PC-9 (cell line): ENCODE measurements around the gene KCNJ6.

Experiments
- EZH2 ChIP-seq: fragments of 200-600 bp; sonication (generic); IDR thresholded peaks from 2 replicates; pipeline ENCODE4 v1.8.0; 2017; ENCODE audit warnings: antibody characterized with exemption, low read depth
- TF ChIP-seq, protein P1 (sequence below): fragments of 200-600 bp; sonication (generic); conservative IDR thresholded peaks from 2 replicates; pipeline ENCODE4 v1.6.1; 2017; ENCODE audit warnings: mixed run types, antibody characterized with exemption, mild to moderate bottlenecking, moderate library complexity

DNA sequence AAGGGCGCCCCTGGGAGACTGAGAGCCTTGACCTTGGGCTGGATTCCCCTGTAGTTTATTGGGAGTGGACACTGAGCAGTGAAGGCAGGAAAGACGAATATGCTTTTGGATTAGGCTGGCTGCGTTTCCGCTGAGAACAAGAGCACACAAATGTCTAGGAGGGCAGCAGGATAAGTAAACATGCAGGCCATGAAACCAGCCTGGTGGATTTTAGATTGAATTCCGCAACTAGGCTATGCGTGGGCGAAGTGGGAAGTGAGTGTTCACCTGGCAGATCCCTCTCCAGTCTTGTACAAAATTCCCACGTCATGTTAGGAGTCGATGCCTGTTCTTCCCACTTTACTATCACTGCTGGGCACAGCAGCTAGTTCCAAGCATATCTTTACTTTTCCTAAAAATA is 21.4 kb upstream of the KCNJ6 start:
- no peak for TF ChIP-seq EZH2
- TF ChIP-seq, protein P1, sequence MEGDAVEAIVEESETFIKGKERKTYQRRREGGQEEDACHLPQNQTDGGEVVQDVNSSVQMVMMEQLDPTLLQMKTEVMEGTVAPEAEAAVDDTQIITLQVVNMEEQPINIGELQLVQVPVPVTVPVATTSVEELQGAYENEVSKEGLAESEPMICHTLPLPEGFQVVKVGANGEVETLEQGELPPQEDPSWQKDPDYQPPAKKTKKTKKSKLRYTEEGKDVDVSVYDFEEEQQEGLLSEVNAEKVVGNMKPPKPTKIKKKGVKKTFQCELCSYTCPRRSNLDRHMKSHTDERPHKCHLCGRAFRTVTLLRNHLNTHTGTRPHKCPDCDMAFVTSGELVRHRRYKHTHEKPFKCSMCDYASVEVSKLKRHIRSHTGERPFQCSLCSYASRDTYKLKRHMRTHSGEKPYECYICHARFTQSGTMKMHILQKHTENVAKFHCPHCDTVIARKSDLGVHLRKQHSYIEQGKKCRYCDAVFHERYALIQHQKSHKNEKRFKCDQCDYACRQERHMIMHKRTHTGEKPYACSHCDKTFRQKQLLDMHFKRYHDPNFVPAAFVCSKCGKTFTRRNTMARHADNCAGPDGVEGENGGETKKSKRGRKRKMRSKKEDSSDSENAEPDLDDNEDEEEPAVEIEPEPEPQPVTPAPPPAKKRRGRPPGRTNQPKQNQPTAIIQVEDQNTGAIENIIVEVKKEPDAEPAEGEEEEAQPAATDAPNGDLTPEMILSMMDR = no peak
